Measurements from ENCODE around the gene ZDHHC3.

DNA sequence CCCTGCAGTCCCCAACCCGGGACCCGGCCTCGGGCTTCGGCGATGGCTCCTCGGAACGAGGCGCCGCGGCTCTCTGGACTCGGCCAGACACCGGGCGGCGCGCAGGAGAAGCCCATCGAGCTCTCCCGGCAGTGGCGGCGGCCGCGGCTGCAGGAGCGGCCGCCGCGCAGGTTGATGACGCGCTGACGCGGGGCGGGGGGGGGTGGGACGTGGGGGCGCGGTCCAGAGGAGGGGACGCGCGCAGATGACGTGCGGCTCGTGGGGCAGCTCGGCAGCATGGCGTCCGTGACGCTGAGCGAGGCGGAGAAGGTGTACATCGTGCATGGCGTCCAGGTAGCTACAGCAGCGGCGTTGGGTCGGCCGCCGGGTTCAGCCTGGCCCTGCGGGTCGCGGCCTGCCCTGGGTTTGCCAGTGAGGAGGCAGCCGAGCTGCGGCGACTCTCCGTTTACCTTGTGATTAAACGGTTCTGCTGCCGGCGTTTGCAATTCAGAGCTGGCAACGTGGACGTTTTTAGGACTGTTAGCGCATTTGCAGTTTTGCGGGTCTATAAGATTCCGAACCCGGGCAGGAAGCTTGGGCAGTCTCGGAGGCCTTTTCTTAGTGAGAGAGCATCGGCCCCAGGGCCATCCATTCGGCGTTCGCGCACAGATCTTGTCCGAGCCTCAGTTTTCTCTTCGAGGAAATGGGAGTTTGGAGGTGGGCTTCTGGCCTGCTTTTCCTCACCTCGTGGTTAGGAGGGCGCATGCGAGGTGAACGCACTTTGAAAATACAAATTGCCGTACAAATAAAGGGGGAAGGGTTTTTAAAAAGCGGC lies at the start of gene ZDHHC3, which contains the start of gene EXOSC7:
- TF ChIP-seq CTCF (conservative IDR thresholded peaks at IDR 0.05; ENCODE audit: low read depth, low read length) (no peak), EZH2 (IDR thresholded peaks at IDR 0.05; ENCODE audit: borderline replicate concordance, low read depth, low read length, poor library complexity, severe bottlenecking) (no peak)

All from A673 (cell line).